Measurements from ENCODE around the gene ACSF2.
"Not testable (repeated sequence)": the region's sequence is repeated elsewhere in the genome, so short reads cannot be mapped to it uniquely, and the experiment has no call there.

The ACSF2 gene

DNA sequence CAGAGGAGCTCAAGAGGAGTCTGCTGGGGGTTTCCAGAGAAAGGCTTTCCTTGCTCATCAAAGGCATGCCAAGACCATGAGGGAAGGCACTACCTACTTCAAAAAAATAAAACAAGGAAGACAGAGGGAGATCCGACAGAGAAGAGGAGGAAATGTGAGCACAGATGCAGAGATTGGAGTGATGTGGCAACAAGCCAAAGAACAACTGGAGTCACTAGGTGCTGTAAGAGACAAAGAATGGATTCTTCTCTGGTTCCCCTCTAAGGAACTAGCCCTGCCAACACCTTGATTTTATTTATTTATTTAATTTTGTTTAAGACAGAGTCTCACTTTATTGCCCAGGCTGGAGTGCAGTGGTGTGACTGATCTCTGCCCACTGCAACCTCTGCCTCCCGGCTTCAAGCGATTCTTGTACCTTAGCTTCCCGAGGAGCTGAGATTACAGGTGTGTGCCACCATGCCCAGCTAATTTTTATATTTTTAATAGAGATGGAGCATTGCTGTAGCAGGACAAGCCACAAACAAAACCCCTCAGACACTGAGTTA is 13.8 kb upstream of the ACSF2 start:
- no peak for DNase-seq (ENCODE audit: low read depth in 2 of 2)

GRCh38 chr17:50414808-50415207 is 11.2 kb upstream of the ACSF2 start:
- no peak for DNase-seq (ENCODE audit: low read depth in 2 of 2)

- not testable (repeated sequence) for DNase-seq (ENCODE audit: low read depth in 2 of 2)
Measured at GRCh38 chr17:50419577-50419976, 6.4 kb upstream of the ACSF2 start.

DNA sequence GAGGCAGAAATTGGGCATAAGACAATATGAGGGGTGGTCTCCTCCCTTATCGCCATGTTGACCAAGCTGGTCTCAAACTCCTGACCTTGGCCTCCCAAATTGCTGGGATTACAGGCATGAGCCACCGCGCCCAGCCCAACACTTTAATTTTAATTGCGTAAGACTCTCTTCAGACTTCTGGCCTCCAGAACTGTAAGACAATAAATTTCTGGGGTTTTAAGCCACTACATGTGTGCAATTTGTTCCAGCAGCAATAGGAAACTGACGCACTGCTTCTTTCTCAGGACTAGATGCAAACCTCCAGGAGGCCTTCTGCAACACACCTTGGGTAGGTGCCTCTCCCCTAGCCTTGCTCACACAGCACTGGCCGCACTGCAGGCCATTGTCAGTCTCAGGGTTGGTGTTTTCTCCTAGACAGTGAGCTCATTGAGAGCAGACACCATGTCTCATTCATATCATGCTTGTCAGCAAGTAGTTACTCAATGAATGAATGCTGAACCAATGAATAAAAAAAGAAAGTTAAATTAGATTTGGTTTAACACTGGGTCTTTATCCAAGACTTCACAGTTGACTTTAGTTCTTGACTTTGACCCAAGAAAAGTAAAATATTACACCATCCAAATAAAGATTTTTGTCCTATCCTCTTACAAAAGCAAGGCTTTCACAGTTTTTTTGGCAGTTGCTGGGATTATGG is 5.5 kb upstream of the ACSF2 start:
- DNase-seq (ENCODE audit: low read depth in 2 of 2), result no peak

GRCh38 chr17:50421308-50422051 is 4.5 kb upstream of the ACSF2 start:
- no peak for DNase-seq (ENCODE audit: low read depth in 2 of 2)

DNA sequence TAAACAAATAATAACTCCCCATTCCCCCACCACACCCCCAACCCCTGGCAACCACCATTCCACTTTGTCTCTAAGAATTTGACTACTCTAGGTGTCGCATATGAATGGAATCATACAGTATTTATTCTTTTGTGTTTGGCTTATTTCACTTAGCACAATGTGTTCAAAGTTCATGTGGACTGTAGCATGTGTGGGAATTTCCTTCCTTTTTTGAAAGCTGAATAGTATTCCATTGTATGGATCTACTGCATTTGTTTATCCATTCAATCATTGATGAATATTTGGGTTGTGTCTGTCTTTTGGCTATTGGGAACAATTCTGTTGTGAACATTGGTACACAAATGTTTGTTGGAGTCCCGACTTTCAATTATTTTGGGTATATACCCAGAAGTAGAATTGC is 3.3 kb upstream of the ACSF2 start:
- no peak for DNase-seq (ENCODE audit: low read depth in 2 of 2)

DNA sequence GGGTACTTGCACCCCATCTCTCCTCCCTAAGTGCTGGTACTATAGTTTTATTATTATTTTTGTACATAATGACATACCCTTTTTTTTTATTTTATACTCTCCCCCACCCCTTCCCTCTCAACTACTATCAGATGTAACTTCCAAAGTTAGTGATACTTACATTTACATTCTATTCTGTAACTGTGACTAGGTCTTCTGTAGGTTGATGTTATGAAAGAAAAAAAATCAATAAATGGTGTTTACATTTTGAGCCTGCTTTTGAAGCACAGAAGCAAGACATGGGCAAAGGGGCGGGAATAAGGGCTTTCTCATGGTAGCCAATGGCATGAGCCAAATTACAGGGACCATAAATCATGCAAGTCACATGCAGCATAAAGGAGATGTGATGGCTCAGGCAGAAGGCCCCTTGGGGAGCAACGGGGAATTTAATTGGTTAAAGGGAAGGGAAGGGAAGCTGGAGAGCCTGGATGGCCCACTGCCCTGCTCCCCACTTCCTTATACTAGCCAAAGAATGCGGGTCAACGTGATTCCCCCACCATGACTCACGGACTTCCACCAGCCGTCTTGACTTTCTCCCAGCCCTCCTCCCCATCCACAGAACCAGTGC is 2.4 kb upstream of the ACSF2 start:
- DNase-seq (ENCODE audit: low read depth in 2 of 2), result no peak

GRCh38 chr17:50424246-50424995 is 1.6 kb upstream of the ACSF2 start:
- no peak for DNase-seq (ENCODE audit: low read depth in 2 of 2)

- DNase-seq (ENCODE audit: low read depth in 2 of 2), result no peak
Measured at GRCh38 chr17:50424996-50425681, 879 bp upstream of the ACSF2 start.

DNA sequence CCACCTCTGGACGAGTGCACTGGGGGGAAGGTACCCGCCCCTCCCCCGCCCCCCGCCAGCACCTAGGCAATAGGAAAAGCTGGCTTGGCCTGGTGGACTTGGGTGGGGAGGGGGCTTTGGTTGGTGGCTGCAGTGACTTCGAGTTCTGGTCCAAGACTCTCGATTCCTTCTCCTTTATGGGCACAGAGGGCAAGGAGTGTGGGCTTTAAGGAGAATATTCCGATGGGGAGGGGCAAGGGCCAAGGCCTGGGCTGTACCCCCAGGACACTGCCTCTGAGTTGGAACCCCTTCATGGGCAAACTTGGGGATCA is 409 bp downstream of the ACSF2 start:
- no peak for DNase-seq (ENCODE audit: low read depth in 2 of 2)

DNA sequence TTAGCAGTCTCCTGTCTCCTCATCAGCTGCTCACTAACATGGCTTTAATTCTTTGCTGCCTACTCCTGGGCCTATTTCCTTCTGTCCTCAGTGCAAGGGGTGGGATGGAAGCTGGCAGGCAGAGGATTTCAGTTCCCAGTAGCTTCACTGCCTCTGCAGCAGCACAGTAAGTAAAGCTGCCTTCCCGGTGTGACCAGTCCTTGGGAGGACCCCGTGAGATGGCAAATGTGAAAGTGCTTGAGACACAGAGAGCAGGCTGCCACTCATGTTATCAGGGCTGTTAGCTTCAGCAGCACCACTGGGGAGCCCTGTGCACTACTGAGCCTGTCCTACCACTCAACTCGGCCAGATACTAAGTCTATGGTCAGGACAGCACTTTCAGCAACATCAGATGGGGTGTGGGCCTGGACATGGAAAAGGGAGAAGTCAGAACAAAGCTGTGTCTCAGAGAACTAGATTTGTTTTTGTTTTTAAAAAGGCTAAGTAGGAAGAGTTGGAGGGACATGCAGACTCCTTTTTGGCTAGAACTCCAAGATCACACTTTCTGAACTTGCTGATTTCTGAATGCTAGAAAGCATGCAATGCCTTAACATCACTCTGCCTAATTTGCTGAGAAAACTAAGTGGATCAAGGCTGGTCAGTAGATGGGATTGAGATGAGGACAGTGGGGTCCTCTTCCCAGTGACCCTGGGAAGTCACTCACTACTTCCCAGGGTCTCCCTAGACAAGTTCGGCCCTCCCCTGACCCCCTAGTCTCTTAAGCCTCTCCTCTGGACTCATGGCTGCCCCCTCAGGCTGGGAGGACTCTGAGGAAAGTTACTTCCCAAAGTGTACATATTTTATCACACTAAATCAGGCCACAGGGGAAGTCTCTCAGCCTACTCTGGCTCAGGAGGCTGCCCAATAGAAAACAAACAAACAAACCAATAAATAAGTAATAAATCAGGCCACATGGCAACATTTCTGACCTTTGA is 1.1 kb downstream of the ACSF2 start:
- DNase-seq (ENCODE audit: low read depth in 2 of 2), result peak in 1 of 2 donors; percentile 15

DNA sequence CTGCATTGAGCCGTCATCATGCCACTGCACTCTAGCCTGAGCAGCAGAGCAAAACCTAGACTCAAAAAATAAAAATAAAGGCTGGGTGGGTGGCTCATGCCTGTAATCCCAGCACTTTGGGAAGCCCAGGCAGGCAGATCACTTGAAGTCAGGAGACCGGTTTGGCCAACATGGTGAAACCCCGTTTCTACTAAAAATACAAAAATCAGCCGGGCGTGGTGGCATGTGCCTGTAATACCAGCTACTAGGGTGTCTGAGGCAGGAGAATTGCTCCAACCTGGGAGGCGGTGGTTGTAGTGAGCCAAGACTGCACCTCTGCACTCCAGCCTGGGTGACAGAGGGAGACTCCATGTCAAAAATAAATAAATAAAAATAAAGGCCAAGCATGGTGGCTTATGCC is 2.1 kb downstream of the ACSF2 start:
- not testable (repeated sequence) for DNase-seq (ENCODE audit: low read depth in 2 of 2)

DNA sequence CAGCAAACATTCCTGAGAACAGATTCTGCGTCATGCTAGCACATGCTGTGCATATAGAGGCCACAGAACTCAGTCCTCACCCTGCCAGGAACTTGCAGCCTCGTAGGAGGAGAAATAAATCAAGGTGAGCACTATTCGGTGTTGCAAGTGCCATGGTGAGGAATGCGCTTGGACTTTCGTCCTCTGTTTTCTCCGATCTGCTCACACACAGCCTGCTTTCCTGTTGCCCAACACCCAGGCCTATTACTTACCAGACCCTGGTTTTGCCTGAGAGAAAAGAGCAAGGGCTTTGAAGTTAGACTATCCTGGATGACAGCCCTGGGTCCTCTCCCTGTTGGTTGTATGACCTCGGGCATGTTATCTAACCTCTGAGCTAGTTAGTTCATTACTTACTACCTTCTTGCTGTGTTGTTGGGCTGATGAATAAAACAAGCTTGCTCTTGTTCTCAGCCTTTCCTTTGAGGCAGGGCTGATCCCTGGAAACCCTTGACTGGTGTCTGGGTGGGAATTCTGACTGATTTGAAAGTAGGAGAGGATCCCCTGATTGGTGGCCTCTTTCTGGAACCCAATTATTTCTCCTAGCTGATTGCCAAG is 2.9 kb downstream of the ACSF2 start:
- DNase-seq (ENCODE audit: low read depth in 2 of 2), result no peak

DNA sequence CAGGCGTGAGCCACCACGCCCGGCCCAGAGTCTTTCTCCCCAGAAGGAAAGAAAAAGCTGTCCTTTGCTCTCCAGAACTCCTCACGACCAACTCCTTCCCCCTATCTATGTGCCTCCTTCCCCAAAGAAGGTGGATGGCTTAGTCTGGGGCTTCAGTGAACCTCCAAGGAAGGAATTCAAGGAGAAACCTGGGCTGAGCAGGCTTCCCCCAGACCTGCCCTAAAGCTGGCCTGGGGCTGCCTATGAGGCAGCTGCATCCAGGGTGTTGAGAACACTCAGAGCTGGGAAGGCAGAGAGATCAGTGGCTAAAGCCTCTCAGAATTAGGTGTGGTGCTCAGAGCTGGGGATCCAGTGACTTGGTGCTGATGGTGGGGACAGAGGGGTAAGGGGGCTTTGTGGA is 3.8 kb downstream of the ACSF2 start:
- DNase-seq (ENCODE audit: low read depth in 2 of 2), result no peak

GRCh38 chr17:50430821-50431618 is 5.0 kb downstream of the ACSF2 start:
- DNase-seq (ENCODE audit: low read depth in 2 of 2), result no peak

- no peak for DNase-seq (ENCODE audit: low read depth in 2 of 2)
Measured at GRCh38 chr17:50432125-50432762, 6.2 kb downstream of the ACSF2 start.

DNA sequence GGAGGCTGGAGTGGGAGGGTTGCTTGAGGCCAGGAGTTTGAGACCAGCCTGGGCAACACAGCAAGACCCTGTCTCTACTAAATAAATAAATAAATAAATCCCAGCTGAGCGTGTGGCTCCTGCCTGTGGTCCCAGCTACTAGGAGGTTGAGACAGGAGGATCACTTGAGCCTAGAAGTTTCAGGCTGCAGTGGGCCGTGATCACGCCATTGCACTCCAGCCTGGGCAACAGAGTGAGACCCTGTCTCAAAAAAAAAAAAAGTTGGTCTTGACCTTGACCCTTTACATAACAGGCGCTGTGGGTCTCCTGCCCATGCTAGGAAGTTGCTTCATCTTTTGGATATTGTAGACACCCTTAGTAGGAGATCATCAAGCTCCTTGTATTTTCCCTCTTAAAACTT is 11.4 kb downstream of the ACSF2 start:
- DNase-seq (ENCODE audit: low read depth in 2 of 2), result no peak

- DNase-seq (ENCODE audit: low read depth in 2 of 2), result no peak
Measured at GRCh38 chr17:50439008-50439407, 13.0 kb downstream of the ACSF2 start.
